Stimulated activated CD4-positive, alpha-beta T cell treated with anti-CD3 and anti-CD28 coated beads, Interleukin-2, amount 100 ng/mL, for 48 hours (primary cell): ENCODE data around the gene NDNF.

Experiments
- DNase-seq, 2 donors: peaks; one replicate each; pipeline ENCODE4 v3.0.0-alpha.2; 2020

NDNF gene, protein sequence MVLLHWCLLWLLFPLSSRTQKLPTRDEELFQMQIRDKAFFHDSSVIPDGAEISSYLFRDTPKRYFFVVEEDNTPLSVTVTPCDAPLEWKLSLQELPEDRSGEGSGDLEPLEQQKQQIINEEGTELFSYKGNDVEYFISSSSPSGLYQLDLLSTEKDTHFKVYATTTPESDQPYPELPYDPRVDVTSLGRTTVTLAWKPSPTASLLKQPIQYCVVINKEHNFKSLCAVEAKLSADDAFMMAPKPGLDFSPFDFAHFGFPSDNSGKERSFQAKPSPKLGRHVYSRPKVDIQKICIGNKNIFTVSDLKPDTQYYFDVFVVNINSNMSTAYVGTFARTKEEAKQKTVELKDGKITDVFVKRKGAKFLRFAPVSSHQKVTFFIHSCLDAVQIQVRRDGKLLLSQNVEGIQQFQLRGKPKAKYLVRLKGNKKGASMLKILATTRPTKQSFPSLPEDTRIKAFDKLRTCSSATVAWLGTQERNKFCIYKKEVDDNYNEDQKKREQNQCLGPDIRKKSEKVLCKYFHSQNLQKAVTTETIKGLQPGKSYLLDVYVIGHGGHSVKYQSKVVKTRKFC

DNA sequence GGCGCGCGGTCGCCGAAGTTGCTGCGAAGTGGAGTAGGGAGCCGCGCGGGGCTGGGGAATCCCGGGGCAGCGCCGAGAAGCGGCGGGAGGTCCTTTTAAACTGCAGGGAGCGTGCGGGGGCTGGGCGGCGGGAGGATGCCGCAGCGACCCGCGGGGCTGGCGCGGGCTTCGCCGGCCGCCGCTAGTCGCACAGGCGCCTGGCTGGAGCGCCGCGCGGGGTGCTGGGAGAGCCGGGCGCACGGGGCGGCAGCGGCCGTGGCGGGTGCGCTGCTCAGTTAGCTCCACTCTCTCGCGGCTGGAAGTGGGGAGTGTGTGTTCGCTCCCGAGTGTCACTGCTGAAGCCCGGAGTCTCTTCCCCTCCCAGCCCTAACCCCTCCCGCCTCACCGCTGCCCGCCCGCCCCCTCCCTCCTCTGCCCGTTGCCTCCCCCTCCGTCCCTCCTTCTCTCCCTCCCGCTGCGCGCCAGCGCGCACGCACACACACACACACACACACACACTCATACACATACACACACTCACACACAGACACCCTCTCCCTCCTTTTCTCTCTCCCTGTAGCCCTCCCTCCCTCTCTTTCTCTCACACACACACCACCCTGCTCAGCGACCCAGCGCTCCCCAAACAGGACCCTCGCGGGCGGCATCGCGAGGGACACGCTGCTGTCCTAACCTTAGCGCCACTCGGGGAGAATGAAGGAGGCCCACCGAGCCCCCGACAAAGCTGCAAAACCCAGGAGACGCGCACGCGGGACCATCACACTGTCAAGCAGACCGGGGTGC, at the start of gene NDNF:
NDNF (minus strand) TSS at position 312 of the 780 bp plus-strand sequence. CDS start 26,698 bp downstream, outside the sequence.
- peak in 1 of 2 donors; percentile 33 for DNase-seq

DNA sequence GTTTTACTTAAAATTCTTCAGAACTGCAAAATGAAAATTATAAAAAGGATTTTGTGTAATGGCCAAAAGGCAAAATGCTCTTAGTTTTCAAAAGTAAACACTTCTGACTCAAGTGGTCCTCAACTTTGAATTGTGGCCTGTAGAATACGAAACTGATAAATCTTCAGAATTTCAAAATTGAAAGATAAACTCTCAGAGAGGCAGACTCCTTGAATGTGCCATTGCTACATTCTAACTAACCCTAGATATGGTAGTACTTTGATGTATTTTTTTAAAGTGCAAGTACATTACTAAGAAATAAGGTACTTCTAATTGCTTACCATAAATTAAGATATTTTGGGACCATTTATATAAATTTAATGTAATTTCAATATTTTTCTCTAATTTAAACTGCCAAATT, 47.4 kb upstream of the NDNF start:
- no peak for DNase-seq

- no peak for DNase-seq
Observed at GRCh38 chr4:121118344-121118743, 46.0 kb upstream of the NDNF start.

DNA sequence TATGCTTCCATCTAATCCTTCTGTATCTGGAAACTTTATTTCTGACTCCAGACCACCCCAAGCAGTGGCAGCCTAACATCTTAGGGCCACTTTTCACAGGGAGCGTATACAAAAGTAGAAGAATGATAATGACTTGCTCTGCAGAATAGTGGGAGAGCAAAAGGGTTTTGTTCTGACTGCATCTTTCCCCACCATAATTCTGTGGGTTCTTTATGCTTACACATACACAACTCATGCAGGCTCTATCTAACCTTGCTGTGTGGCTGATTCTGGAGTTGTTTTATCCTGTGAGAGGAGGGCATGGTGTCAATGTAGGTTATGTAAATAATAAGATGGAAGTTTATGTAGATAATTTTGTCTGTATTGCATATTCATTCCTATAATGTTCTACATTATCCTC, 42.4 kb upstream of the NDNF start:
- no peak for DNase-seq

- no peak for DNase-seq
Observed at GRCh38 chr4:121112530-121112929, 40.2 kb upstream of the NDNF start.

DNA sequence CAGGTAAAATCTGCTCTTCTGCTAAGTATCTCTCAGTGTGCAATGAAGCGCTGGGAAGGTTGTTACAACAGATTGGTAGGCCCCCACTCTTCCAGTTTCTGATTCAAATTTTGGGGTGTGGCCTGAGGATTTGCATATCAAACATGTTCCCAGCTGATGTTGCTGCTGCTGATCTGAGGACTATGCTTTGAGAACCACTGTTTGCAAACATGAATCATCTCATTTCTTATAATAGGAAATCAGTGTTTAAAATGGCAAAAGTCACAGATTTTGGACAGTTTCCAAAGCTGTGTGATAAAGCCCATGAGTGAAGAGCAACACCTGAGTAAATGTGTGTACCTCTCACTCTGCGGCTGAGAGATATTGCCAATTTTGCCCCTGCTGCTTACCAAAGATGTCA, 36.2 kb upstream of the NDNF start:
- no peak for DNase-seq

DNA sequence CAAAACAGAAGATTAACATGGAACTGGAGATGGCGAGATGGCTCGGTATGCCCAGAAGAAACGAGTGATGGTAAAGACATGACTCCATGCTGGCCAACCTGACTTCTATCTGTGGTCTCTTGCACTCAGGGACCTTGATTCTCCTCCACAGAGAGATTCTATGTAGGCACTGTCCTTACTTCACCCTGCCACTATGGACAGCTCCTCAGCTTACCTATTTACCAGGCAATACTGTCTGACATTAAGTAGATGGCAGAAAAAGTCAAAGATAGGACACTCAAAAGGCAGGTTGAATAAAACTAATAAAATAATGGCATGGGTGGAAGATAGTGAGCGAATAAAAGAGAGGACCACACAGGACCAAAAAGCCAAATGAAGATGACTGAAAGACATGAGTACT, 35.2 kb upstream of the NDNF start:
- DNase-seq, result no peak

DNA sequence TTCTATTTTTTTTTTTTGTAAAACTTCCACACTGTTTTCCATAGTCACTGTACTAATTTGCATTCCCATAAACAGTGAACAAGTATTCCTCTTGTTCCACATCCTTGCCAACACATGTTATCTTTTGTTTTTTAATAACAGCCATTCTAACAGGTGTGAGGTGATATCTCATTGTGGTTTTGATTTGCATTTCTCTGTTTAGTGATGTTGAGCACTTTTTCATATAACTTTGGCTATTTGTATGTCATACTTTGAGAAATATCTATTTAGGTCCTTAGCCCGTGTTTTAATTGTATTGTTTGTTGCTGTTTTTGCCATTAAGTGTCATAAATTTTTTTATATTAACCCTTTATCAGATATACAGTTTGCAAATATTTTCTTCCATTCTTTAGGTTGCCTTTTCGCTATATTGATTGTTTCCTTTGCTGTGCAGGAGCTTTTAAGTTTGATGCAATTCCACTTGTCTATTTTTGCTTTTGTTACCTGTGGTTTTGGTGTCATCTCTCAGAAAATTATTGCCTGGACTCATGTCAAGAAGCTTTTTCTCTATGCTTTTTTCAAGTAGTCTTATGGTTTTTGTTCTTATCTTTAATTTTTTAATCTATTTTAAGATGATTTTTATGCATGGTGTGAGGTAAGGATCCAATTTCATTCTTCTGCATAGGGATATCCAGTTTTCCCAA, 27.9 kb upstream of the NDNF start:
- DNase-seq, result no peak

- no peak for DNase-seq
Observed at GRCh38 chr4:121098266-121098665, 25.9 kb upstream of the NDNF start.

DNA sequence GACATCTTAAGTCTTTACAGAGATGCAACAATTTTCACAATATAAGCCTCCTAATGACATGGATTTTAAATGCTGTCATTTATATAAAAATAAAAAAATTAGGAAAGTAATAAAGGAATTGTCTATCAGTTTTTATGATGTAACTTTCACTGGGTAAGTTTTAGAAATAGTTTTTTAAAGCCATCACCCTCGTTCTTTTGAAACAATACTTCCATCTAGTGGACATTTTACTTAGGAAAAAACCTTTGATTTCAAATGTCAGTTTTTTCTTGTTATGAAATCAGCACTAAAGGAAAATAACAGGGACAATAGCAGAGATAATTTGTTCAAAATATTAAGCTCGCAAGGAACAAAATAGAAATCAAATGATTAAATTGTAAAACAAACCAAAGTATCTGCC, 24.3 kb upstream of the NDNF start:
- DNase-seq, result no peak

- DNase-seq, result no peak
Observed at GRCh38 chr4:121096191-121096590, 23.9 kb upstream of the NDNF start.

DNA sequence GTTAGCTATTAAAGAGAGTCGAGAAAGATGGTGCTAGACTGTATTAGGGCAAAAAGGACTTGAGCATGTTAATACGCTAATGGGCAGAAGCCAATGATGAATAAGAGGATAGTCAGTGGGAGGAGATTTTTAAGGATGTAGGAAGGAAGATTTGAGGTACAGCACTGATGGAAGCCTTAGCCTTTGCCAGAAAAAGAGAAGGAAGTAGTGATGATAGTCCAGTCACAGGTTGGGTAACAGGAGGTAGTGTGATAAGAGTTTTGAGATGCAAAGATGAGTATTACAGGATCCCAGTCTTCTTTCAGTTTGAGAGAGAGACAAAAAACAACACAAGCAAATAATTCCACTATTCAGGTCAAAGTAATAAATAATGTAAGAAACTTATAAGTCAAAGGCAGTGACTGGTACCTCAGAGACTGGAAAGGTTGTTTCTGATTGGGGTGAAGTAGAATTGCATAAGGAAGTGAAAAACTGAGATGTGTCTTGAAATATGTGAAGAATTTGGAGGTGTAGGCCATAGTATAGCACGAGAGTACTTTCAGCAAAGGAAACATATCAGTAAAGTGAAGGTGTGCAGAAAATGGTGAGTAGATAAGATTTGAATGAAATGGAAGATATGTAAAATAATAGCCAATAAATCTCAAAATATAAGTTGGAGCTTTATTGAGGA, 22.1 kb upstream of the NDNF start:
- DNase-seq, result no peak

- no peak for DNase-seq
Observed at GRCh38 chr4:121093261-121093660, 20.9 kb upstream of the NDNF start.

DNA sequence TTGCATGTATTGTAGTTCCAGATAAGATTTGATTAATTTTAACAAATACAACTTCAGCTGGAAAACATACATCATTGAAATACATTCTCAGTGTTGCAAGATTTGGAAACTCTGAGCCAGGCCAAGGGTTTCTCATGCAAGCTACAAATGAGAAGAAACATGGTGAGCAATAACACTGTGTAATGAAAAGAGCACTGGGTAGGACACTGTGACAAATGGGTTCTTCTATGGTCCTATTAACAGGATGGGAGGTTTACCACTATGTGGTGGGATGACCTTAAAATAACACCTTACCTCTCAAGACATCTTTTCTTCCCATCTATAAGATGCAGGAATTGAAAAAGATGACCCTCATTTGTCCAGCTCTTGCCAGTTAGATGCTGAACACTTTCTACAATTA, 19.6 kb upstream of the NDNF start:
- no peak for DNase-seq

GRCh38 chr4:121088867-121089266, 16.5 kb upstream of the NDNF start:
- DNase-seq, result no peak

DNA sequence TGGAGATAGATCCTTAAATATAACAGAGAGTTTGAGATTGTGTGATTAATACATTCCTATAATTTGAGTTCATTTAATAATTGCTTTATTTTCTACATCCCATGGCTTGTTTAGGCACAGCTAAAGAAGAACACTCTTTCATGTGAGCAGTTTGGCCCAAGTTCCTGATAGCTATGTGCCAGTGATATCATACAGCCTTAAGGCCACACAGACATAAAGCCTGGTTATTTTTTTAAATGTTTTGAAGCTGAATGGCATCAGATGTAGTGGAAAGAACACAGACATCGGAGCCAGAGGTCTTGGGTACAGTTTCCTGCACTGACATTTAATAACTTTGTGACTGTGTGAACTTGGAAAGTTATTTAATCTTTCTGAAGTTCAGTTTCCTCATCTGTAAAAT, 7.0 kb upstream of the NDNF start:
- DNase-seq, result no peak

- no peak for DNase-seq
Observed at GRCh38 chr4:121077496-121077895, 5.2 kb upstream of the NDNF start.

DNA sequence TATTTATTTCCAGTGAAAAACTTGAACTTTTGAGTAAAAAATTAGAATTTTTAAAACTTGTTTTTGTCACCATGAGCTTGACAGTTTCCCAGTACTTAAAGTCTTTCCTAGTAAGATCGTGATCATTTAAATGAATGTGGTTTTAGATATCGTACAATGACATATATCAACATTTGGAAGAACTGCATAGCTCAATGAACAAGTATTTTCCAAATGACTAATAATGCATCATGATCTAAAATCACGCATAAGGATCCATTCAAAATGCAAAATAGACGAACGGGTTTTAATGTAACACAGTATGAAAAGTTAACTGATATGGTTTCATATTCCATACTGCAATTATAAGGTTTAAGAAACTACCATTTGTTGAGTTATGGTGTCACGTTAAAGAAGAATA, 4.1 kb upstream of the NDNF start:
- DNase-seq, result no peak

DNA sequence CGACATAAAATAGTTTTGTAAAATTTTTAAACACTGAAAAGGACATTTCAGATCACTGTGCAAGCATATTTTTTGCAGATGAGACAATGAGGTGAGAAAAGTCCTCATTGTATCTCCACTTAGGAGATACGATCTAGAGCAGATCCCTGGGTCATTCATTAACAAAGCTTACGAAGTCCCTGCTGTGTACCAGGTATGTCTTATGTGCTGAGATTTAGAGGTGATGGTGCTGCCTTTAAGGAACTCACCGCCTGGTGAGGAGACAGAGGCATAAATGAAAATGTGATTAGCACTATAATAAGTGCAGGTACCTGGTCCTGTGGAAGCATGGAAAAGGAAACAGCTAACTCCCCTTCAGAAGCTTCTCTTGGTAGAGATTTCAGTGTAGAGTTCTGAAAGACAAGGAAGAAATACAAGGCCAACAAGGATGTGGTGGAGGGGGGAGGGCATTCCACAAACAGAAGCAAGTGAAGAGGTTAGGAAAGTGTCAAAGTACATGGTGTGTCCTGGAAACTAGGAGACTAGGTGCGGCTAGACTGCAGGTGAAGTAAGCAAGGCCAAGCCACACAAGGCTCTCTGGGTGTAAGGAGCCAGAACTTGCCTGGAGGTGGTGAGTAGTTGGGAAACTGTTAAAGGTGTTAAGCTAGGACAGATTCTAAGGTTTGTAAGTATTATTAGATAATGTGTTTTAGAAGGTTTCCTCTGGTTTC, 1.5 kb upstream of the NDNF start:
- no peak for DNase-seq

DNA sequence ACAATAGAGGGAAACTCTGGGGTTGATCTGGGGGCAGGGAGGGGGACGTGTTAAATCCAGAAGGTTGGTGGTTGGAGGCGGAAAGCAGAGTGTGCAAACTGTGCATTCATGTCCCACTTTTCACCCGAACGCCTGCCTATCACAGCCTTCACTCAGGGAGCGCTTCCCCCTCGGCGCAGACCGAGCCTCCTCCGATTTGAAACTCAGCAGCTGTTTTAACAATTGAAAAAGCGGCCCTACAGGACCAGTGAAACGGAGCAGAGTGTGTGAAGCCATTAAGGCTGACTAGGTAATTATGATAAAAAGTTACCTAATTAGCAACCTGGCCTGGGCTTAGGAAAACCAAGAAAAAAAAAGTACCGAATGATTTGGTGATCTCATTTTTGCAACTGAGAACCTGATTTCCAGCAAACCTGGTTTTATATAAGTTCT, 685 bp upstream of the NDNF start:
- DNase-seq, result no peak

DNA sequence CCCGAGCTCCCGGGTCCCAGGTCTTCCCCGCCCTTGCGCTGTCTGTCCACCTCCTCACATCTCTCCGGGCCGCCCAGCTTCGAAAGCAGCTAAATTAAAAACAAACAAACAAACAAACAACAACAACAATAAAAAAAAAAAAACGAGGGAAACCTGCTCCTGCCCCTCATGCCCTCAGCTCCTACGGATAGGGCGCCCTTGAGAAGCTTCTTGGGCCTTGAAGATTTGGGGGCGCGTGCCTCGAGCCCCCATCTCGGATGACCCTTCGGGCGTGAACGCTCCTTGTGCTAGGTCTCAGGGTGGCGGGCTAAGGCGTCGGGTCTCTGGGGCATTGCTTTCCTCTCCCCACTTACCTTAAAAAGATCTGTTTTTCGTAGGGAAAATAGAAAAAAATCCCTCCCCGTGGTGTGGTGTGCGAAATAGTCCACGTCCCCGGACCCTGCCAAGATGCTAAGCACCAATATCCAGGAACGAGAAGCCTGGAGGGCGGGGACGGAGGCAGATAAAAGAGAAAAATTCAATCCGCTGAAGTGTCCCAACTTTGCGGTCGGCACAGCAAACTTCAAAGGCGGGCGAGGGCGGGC, 603 bp downstream of the NDNF start:
- peak in 1 of 2 donors; percentile 32 for DNase-seq
